OCI-LY1 (cell line): ENCODE measurements around the gene MME.

ENCODE experiments used
- CTCF ChIP-seq: fragments of 200-600 bp; sonication (generic), shearing (Covaris generic); IDR thresholded peaks from 2 replicates; pipeline ENCODE4 v1.5.1; 2017; ENCODE audit warnings: mild to moderate bottlenecking, antibody characterized with exemption, low read length, moderate library complexity, mixed read lengths
- EZH2 ChIP-seq: fragments of 200-600 bp; sonication (generic), shearing (Covaris generic); IDR thresholded peaks from 2 replicates; pipeline ENCODE4 v1.8.0; 2017; ENCODE audit warnings: borderline replicate concordance, mixed run types, mild to moderate bottlenecking, antibody characterized with exemption, low read length, moderate library complexity, mixed read lengths

GRCh38 chr3:155184011-155184410 is 103.9 kb downstream of the MME start:
- TF ChIP-seq CTCF (no peak), EZH2 (no peak)
